Testis (tissue), 2 donors: ENCODE results near the gene SGSM2.

Source experiments
- POLR2A ChIP-seq: fragments of 450-650 bp; IDR thresholded peaks from one replicate; pipeline ENCODE4 v1.6.1; 2017; ENCODE audit warnings: antibody characterized with exemption, mild to moderate bottlenecking, moderate library complexity
- TF ChIP-seq, protein P1 (sequence below), 3 experiments: fragments of 450-650 bp in 2 of 3; fragments of 200-600 bp in 1 of 3; sonication (generic) in 1 of 3; IDR thresholded peaks; one replicate each; pipeline ENCODE4 v1.5.1; 2016 to 2019; ENCODE audit warnings: antibody characterized with exemption in 3 of 3, mild to moderate bottlenecking in 2 of 3, moderate library complexity in 1 of 3

DNA sequence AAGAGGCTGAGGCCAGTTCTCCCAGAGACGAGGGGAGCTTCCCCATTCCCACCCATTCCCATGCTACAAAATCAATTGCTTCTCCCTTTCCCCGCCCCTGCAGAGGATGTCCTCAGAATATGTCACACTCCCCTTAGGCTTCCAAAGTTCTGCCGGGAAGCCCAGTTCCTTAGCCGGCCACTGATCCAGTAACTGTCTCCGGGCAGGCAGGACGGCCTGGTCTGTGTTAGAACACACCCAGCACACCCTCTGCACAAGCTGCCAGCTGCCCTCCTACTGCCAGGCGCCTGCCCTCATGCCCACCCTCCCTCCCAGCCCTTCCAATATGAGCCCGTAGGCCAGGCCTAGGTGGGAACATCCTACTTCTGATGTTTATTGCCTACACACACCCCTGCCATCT lies 31.1 kb downstream of the SGSM2 start:
- TF ChIP-seq, protein P1, sequence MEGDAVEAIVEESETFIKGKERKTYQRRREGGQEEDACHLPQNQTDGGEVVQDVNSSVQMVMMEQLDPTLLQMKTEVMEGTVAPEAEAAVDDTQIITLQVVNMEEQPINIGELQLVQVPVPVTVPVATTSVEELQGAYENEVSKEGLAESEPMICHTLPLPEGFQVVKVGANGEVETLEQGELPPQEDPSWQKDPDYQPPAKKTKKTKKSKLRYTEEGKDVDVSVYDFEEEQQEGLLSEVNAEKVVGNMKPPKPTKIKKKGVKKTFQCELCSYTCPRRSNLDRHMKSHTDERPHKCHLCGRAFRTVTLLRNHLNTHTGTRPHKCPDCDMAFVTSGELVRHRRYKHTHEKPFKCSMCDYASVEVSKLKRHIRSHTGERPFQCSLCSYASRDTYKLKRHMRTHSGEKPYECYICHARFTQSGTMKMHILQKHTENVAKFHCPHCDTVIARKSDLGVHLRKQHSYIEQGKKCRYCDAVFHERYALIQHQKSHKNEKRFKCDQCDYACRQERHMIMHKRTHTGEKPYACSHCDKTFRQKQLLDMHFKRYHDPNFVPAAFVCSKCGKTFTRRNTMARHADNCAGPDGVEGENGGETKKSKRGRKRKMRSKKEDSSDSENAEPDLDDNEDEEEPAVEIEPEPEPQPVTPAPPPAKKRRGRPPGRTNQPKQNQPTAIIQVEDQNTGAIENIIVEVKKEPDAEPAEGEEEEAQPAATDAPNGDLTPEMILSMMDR (IDR thresholded peaks at IDR 0.05): no peak
- TF ChIP-seq POLR2A: no peak
